ENCODE measurements around the gene BAIAP2L2.
"Not testable (repeated sequence)": the region's sequence is repeated elsewhere in the genome, so short reads cannot be mapped to it uniquely, and the experiment has no call there.

BAIAP2L2 gene

DNA sequence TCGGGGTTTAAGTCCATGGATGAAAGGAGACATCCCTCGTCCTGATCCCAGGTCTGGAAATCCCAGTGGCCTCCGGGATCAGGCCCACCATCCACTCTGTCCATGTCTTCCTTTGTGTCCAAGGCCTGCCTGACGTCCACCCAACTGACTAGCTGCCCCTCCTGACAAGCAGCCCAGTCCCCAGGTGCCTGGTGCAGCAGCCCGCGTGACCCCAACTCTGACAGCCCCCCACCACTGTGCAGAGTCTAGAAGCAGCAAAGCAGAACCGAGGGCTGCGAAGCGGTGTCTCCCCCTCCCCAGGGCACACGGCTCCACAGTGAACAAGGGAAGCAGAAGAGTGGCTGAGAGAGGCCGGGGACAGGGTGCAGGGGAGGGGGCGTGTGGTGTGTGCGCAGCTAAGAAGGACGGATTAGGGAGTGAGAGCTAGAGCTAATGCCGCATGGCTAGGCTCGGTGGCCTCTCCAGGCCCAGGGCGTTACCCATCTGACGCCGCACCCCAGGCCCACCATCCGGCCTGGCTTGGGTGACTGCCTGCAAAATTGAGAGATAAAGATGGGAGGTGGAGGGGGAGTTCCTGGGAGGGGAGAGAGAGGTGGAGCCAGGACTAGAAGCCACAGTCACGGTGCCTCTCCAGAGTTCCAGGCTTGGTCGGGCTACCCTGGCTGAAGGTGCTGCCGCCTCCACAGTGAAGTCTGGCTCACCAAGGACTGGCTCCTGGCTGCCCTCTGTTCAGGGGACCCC, 16.6 kb upstream of the BAIAP2L2 start:
- no peak for DNase-seq

DNA sequence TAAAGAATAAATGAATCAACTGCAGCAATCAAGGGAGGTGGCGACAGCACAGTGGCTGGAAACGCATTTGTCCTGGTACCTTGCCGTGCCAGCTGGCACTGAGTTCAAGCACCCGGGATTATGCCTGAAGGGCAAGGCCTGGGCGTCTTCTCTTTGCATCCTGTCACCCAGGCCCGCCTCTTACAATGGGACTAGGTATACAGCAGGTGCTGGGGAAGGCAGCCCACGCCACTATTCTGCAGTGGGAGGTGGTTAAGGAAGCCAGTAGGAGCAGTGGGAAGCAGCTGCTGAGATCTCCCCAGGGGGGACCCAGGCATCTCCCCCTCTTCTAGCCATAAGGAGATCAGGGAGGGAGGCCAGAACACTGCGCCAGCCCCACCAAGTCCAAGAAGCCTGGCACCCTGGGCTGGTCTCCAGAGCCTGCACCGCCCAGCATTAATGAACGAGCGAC, 15.3 kb upstream of the BAIAP2L2 start:
- DNase-seq, result no peak

DNA sequence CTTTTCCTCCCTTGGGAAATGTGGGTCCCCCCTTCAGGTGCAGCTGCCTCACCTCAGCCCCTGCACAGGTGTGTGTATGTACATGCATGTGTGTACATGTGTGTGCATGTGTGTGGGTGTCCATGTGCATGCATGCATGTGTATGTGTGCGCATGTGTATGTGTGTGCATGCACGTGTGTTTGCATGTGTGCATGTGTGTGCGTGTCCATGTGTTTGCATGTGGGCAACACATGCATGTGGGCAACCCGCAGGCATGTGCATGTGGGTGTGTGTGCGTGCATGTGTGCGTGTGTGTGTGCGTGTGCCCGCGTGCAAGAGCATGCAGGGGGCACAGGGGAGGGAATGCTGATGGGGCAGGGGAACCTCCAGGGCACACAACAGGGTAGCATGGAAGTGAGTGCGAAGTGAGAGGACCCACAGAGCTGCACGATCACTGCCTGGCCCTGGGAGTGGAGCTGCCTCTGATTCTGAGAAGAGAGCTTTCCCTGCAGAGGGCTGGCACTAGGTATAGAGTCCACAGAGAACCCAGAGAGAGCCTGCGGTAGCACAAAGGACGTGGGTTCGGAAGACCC, 14.6 kb upstream of the BAIAP2L2 start:
- no peak for DNase-seq

DNA sequence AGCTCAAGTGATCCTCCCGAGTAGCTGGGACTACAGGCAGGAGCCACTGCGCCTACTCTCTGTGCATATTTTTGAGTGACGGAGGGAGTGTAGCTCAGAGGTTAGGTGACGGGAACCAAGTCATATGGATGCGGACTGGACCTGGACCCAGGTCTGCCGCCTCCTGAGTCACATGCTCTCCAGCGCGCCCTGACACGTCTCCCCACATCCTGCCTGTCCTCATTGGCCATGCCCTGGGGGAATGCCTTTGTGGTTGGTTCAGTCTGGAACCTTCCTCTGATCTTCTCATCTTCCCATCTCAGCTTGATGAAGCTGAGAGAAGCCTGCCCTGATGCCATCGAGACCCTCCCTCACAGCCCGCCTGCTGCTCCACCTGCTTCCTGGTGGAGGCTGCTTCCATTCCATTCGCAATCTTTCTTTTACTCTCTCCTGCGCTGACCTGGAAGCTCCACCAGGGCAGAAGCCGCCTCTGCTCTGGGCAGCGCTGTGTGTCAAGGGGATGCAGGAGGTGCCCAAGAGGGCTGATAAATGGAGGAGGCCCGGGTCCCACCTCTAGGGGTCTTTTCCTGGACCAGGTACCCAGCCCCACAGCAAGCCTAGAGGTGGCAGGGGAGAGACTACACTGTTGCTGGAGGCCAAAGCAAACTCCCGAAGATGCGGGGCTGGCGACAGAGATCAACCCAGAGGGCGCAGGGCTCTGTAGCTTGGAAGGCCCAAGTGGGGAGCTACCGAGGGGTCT, 13.9 kb upstream of the BAIAP2L2 start:
- no peak for DNase-seq

DNA sequence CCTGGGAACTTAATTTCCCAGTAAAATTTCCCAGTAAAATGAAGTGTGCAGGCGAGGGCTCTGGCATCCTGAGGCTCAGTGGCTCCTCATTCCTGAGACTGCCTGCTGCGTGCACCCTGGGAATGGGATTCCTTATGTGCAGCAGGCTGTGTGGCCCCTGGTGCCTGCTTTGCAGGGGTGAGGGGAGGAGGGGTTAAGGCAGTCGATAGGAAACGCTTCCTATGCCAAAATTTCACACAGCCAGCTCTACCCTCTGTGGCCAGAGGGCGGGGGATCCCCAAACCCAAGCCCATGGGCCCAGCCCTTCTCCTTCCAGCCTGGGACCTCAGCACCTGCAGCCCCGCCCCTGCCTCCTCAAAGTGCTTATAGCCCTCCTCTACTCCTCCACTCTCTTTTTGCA, 12.1 kb upstream of the BAIAP2L2 start:
- DNase-seq, result no peak

DNA sequence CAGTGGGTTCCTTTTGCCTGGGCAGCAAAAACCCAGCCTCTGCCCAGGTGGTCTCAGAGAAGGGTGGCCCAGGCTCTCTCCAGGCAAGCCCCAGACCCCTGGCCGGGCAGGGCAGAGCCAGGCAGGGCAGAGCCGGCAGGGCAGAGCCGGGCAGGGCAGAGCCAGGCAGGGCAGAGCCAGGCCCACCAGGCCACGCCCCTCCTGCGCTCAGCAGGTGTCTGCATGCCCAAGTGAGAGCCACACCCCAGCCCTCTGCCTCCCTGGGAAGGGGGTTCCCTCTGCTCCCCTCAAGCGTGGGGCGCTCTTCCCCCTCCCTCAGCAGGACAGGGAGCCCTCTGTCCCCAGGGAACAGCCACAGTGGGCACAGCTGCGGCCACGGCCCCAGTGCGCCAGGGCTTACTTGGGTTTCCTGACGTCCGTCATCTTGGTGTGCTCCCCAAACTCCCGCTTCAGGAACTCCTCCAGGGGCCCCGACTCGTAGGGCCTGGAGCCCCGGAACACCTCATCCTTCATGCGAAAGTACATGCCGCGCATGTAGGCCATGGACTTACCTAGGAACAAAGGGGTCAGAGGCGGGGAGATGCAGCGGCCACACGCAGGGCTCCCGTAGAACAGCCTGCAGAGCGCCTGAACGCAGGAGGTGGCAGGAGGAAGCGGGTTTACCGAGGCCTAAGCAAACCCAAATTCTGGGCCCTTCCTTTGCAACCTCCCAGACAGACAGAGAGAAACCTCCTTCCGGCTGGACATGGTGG, 10.1 kb upstream of the BAIAP2L2 start:
- no peak for DNase-seq

DNA sequence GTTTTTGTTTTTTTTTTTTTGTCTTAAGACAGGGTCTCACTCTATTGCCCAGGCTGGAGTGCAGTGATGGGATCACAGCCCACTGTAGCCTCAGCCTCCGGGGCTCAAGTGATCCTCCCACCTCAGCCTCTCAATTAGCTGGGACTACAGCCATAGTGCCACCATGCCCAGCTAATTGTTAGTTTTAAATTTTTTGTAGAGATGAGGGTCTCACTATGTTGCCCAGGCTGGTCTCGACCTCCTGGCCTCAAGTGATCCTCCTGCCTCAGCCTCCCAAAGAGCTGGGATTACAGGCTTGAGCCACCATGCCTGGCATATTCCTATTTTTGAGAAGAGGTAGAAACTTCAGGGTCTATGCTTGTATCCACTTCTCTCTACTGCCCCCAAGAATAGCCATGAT, 8.3 kb upstream of the BAIAP2L2 start:
- not testable (repeated sequence) for DNase-seq

DNA sequence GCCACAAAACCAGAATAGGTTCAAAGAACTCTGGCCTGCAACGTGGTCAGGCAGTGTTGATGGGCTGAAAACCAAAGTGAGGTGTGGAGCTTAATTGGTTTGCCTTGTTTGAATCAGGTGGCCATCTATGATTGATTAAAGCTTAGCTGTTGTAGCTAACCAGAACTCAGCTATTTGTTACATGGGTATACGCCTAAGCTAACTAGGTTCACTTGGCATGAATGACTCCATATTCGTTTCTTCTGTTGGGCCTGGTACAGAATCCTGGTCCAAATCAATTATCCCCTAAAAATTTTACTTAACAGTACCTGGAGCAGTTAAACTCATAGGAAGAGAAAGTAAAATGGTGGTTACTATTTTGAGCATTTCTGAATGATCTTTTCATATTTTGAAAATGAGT, 7.7 kb upstream of the BAIAP2L2 start:
- no peak for DNase-seq

DNA sequence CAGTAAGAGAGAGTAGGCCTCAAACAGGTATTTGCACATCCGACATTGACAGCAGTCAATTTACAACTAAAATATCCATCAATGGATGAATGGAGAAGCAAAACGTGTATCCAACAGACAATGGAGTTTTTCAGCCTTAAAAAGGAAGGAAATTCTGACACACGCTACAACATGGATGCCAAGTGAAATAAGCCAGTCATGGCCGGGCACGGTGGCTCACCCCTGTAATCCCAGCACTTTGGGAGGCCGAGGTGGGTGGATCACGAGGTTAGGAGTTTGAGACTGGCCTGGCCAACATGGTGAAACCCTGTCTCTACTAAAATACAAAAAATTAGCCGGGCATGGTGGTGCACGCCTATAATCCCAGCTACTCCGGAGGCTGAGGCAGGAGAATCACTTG, 7.1 kb upstream of the BAIAP2L2 start:
- not testable (repeated sequence) for DNase-seq

DNA sequence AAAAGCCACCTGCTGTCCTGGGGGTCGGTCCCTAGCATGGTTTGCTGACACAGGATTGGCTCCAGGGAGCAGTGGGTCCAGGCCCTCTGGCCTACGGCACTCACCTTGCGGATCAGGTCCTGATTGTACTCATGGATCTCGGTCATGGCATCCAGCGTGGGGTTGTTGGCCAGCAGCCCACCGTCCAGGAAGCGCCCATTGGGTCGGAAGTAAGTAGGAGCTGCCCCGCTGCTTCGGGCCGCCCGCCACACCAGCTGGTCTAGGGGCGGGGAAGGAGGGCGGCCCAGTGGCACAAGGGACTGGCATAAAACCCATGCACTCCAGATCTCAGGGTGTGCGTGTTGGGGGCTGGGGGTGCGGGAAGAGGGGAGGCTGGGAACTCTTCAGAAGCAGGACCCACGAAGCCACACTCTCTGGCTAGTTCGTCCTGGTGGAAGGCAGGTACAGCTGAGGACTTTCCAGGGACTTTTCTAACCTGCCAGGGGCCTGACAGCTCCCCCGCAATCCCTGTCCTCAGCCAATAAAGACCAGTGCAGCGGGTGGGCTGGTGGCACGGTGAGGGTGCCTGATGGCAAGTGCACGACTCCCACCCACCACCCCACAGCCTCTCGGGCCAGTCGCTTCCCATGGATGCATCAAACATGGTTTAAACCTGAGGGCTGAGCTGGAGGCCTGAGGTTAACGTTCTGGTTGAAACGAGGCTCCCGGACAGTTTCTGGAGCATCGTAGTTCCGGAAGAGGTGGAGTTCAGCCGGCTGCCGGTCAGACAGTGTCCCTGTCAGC, 5.1 kb upstream of the BAIAP2L2 start:
- DNase-seq, result no peak

DNA sequence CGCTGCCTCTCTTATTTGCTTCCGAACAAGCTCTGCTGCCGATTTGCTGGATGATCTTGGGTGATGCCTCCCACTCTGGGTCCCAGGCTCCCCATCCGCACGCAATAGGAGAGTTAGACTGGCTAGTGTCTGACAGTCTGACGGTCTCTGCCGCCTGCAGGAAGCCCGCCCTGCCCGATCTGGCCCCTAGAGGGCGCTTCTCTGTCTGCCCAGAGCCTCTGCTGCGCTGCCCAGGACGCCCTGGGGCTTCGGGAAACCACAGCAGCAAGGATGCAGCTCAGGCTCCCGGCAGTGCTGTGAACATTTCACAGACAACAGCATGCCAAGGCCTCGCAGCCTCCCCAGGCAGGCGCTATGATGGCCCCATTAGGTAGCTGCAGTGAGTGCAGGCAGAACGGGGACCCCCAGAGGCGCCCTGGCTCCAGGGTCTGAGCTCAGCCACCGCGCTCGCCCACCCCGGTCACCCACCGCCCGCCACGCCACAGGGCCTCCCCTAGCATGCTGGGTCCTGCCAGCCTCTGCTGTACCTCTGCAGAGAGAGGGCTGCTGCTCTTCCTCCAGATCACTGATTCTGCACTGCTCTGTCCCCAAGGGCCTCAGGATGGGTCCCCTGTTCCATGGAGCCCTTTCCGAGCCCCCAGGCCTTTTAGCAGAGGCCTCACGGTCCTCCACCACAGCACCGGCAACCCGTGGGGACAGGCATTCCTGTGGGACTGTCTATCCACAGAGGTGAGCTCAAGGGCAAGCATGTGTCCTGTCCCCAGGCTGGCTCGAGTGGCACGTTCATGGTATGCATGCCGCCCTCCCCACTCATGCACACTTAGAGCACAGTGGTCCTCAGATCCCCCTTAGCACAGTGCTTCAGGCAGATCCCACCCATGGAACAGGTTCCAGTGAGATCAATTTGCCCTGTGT, 4.3 kb upstream of the BAIAP2L2 start:
- no peak for DNase-seq

DNA sequence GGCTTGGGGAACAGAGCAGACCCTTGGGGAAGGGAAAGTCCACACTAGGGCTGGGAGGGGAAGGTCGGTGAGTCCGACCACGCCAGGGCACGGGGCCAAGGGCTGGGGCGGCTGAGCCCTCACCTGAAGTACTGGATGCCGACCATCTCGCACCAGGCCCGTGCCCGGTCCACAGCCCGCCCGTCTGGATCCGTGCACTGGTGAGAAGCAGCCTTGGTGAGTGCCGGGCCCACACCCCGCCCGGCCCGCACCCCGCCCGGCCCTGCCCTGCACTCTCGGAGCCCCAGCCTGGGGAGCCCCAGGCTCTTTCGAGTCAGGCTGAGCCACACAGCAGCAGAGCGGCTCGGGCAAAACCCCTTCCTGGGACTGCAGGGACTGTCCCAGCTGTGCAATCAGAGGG, 1.9 kb upstream of the BAIAP2L2 start:
- no peak for DNase-seq

DNA sequence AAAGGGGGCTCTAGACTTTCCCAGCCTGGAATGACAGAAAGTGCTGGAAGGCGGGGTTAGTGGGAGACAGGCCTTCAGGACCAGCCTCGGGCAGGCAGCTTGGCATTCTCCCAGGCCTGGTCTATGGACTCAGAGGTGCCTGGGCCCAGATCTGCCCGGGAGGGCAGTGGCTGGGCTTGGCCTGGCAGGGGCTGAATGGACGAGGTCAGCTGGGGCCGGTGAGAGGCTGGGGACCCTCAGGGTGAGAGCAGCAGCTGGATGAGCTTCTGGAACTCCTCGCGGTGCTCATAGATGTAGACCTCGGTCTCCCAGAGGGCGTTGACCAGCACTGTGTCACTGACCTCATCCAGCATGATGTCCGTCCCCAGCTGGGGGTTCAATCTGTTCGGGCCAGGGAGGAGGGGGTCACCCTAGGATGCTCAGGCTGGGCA, 1.5 kb upstream of the BAIAP2L2 start:
- no peak for DNase-seq

DNA sequence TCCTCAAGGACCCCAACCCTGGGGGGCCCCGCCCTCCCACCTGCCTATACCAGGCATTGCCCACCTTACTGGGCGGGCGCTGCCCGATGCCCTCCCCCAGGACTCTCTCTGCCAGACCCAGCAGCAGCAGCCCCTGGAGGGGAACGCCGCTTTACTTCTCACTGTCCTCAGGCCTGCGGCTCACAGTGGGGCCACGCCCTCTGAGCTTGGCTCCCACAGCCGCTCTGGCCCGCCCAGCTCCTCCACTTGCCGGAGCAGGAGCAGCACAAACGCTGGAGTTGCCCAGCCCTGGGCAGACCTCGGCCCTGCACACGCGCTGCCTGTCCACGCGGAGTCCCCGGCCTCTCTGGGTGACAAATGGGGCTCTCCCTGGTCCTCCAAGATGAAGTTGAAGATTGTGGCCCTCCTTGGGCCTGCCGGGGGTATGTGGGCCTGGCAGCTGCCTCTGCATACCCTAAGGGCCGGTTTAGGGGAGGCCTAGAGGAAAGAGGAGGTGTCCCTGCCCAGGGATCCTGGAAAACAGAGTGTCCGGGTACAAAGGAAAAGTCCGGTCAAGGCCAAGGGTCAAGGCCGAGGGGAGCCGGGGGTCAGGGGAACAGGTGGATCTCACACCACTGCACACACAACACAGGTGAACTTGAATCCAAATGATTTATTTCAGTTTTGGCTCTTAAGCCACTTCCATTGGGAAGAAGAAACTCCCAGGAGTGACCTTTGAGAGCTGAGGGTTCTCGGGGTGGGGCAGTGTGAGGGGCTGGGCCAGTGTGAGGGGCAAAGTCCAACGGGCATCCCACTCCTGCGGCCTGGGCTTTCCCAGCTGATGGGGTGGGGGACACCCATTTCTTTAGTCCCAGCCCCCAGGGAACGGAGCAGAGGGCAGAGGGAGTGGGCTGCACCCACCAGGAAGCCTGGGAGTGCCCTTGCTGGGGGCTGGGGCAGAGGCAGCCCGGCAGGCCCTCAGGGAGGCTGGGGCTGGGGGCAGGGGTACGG, 674 bp upstream of the BAIAP2L2 start:
- DNase-seq, result no peak

DNA sequence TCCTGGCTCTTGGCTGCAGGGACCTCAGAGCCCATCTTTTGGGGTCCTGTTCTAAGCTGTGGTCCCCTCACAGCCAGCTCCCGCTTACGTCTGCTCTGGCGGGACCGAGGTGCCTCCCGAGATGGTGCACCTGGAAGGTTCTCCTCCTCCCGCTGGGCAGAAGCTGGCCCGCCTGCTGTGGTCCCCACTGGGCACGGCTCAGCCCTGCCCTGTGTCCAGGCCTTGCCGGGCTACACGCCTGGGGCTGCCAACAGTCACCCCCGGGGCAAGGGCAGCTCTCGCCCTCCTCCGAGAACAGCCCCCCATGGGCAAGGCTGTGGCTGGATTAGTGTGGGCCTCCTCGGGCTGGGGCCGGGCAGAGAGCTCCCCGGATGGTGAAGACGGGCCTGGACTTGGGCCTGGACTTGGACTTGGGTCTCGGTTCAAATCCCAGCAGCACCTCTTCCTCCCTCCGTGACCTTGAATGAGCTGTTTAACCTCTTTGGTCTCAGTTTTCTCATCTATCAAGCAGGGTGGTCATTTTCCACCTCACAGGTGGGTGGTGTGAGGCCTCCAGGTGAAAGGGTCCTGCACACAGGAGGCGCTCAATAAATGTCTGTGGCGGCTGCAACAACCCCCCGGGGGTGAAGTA, 998 bp downstream of the BAIAP2L2 start:
- no peak for DNase-seq

DNA sequence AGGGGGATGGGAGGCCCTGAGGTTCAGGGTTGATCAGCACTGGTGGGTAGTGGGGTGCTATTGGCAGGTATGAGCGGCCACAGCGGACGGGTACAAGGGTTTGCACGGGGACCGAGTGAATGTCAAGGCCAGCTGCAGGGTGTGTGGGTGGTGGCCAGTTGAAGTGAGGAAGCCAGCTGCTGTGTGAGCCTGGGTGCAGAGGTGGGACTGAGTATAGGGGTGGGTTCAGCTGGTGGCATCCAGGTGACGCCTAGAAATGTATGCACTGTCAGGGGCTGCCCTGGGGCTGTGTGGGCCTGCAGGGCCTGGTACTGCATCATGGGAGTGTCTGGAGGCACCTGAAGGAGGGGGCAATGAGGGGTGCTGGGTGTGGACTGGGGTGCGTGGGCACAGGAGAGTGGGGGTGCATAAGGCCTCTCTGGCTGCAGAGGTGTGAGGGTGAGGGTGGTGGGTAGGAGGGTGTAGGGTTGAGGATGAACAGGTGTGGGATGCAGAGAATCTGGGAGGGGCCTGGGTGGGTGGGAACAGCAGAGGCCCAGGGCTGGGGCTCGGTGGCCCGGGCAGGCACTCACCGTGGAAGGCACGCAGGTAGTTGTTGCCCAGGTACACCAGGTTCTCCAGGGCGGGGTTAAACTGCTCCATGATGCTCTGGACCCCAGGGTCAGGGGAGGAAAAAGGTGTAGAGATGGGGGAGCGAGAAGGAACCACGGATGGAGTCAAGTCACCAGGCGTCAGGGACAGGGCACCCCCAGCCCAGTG, 1.7 kb downstream of the BAIAP2L2 start:
- no peak for DNase-seq

DNA sequence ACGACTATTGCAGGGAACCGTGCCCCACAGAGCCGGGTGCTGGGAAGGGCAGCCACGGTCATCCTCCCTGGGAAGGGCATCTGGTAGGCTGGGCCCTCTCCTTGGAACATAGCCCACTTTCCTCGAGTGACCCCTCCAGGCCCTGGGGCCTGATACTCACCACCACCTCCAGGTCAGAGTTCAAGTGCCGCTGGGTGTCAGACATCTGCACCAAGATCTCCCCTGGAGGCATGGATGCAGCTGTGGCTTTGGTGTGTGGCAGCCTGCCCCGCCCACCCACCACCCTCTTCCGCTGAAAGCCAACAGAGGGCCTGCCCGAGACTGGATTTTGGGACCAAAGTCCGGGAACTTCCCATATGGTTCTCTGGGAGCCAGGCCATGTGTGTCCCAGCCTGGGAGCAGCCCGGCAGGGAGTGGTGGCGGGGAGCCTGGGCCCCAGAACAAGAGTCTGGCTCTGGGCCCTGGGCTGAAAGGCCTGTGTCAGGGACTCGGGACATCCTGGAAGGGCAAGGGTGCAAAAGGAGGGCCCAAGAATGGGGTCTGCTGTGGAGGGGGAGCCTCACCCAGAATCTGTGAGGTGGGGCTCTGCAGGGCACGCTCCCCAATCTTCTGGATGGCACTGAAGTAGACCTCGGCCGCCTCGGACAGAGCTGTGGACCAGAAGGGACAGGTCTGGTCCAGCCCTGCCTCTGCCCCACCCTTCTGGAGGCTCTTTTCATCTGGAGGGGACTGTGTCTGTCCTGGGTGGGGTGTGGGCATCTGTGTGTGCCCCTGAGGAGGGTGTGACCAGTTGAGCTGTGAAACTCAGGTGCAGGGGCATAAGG, 2.6 kb downstream of the BAIAP2L2 start:
- DNase-seq, result no peak
